GM21825 (cell line): ENCODE data around the gene DAZAP1.
"Not testable (repeated sequence)": the region's sequence is repeated elsewhere in the genome, so short reads cannot be mapped to it uniquely, and the experiment has no call there.

ENCODE experiments used
- ATAC-seq: cut with Tn5 transposase; IDR thresholded peaks from one replicate; pipeline ENCODE4 v1.9.1; 2021; ENCODE audit warnings: mild to moderate bottlenecking, moderate library complexity; ENCODE audit not compliant: unreplicated experiment

The DAZAP1 gene

DNA sequence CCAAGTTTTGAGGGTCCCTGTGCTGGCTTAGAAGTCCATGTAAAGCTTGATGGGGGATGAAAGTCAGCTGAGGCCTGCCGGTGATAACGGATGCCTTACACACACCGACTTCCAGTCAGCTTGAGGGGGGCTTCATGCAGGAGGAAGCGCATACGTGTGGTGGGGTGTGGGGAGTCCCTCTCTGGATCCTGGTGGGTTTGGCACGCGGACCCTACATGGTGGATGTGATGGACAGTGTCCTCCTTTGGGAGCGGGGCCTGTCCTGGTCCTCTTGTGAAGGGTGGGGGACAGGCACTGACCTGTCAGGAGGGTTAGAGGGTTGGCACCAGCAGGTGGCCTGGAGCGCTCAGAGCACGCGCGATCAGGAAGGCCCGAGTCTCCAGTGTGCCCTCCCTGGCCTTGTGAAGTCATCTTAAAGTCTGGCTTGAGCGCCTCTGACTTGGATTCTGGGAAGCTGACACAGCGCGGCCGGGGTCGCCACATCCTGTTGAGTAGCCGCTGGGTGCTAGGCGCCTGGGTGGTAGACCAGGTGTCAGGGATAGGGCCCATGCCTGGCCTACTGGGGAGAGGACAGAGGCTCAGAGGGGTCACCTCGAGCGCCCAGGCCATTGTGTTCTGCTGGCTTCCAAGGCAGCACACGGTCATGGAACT, 2.9 kb downstream of the DAZAP1 start:
- no peak for ATAC-seq

DNA sequence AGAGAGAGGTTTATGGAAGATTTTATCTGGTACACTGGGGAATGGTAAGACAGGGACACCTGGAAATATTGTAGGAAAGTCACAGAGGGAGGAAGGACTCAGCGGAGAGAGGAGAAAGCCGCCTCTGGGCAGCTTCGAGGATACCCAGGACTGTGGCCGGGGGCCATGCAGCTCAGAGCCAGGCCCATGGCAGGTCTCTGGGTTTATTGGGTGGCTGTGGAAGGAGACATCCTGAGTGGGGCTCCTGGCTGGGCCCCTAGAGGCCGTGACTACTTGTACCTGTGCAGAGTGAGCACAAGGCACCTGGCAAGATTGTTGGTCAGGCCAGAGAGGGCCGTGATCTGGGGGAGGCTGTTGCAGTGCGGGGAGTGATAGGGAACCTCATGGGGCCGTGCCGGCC, 3.4 kb downstream of the DAZAP1 start:
- no peak for ATAC-seq

DNA sequence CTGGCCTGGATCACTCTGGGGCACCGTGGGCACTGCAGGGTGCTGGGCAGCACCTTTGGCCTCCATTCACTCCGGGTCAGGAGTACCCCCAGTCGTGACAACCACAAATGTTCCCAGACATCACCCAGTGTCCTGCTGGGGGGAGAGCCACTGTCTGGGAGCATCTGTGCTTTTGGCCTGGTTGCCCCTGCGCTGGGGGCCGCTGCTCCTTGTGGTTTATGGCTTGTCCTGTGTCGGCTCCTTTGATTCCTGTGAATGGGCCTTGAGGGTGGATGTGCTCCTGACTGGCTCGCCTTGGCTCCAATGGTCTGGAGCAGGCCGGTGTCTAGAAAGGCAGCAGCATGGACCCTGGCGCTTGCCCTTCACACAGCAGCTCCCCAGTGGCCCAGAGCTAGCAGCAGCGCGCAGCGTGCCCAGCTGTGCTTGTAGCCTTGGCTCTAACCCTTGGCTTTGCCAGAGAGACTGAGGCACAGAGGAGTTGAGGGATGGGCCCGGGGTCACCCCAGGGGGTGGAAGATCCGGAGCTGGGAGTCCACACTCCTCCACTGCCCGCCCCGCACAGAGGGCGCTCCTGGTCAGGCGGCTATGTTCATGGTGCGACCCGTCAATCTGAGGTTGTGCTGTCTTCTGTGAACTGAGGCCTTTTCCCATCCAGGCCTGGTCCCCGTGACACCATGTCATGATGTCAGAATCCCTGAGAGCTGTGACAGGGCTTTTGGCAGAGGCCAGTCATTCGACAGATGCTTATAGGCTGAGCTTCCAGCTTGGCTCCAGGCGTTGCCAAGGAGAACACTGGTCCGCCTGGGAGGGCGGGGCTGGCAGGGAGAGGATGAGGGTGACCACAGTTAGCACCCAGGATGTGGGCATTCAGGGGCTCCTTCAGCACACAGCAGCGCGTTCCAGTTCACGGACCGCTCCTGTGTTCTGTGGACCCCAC, 4.1 kb downstream of the DAZAP1 start:
- no peak for ATAC-seq

DNA sequence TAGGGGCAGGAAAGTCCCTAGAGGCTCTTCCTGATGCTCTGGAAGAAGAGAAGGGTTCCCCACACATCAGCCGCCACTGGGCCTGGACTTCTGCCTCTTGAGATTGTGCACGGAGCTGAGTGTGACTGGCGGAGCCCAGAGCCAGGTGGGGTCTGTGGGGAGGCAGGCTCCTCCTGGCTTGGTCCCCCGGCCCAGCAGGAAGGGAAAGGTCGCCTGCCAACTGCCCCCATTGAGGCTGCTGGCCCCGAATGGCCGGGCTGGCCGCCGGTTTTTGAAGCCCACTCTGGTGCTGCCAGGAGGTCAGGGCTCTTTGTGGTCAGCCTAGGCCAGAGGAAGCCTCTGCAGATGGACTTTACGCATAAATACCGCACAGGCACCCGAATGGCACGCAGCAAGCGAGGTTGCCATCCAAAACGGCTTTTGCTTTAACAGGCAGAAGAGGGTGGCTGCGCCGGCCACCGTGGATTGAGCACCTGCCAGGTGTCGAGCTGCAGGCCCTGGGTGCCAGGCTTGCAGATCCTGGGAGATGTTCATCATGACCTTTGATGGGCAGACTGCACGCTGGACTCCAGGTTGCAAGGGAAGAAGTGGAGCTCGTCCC, 5.0 kb downstream of the DAZAP1 start:
- ATAC-seq, result no peak

DNA sequence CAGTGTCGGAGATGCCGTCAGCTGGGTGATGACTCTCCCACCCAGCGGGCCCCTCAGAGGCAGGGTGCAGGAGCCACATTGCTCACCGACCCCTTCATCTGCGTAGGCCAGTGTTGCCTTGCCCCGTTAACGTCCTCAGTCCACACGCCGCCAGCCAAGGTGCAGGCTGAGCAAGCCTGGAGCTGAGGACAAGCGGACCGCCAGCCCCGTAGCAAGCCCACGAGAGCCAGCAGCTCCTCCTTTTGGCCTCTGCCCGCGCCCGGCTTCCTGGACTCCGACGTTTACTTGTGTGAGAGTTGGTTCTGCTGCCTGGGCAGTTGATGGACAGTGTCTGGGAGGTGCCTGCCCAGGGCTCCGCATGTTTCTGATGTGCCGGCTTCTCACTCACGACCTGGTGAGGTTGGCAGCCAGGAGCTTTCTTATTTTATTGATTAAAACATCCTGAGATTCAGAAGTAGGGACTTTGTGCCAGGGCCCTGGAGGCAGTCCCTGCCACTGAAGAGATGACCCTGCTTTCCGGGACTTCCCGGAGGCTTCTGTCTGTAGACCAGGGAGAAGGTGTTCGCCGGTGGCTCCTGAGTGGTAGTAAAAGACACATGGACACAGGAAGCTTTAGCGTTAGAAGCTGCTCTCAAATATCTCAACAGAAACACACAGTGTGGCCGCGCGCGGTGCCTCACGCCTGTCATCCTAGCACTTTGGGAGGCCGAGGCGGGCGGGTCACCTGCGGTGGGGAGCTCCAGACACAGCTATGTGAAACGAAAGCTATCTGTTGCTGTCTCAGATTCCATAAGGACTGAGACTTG, 5.8 kb downstream of the DAZAP1 start:
- no peak for ATAC-seq

DNA sequence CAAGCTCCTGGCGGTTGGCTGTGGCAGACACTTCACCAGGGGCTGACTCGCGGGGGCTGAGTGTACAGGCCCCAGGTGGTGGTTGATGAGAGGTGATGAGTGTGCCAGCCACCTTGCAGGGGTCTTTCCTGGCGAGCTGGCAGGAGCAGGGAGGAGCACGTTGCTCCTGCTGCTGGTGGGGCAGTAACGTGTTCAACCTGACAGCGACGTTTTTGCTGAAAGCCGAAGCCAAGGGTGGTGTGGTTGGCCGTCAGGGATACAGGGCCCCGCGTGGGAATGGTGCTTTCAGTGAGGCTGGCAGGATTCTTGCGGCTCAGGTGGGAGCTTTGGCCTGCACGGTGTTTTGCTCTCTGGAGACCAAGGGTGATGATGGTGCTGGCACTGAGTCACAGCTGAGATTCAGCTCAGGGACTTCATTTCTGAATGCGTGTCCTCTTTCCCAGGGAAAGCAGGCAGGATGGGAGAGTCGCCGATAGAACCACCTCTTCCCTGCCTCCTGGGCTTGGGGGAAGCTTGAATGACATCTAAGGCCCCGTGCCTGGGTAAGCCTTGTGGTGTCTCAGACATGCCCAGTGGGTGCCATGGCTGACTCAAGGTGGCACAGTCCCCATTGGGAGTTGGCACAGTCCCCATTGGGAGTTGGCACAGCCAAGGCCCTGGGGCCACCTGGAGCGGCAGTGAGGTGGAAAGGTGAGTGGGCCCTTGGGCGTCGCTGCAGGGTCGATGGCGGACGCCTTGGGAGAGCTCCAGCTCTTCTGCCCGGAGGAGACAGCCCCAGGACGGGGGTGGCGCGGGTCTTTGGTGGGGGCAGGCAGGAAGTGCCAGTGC, 8.8 kb downstream of the DAZAP1 start:
- no peak for ATAC-seq

DNA sequence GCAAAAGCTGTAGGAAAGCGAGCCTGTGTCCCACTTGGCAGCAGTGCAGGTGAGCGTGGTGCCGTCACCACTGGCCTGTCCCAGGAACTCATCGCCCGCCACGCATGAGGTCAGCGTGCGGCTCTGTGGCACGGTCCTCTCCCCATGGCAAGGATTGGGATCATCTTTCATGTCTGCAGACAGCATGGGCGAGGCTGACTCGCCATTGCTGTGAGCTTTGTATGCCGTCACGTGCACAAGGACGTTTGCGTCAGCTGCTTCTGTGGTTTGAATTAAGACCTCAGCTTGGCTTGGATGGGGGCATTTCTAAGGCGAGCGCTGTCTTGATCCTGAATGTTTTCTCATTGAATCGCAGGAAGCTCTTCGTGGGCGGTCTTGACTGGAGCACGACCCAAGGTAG, 9.8 kb downstream of the DAZAP1 start:
- ATAC-seq, result no peak

DNA sequence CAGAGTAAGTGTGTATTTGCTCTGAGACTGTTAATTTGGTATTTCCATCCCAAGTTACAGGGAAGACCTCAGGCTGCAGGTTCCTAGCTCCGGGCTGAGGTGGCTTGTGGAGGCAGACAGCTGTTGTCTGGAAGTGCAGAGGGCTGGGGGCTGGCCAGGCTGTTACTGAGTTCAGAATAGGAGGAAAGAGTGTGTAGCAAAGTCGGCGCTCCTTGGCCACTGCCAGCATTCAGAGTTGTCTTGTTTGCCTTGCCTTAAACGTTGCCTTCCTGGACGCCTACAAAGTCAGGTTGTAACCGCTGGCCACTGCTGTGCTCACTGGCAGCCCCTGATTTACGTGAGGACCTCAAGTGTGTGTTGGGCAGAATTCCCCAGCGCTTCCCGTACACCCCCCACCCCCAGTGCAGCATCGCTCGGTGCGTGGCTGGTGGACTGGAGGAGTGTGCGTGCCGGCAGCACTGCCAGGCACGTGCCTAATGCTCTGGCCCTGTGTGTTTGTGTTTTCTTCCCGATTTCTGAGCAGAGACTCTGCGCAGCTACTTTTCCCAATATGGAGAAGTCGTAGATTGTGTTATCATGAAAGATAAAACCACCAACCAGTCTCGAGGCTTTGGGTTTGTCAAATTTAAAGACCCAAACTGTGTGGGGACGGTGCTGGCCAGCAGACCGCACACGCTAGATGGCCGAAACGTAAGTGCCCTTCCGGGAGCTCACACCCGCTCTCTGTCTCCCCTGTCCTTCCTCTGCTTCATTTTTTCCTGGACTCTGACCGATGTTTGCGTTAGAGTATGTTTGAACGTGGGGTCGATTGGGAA, 10.5 kb downstream of the DAZAP1 start:
- no peak for ATAC-seq

DNA sequence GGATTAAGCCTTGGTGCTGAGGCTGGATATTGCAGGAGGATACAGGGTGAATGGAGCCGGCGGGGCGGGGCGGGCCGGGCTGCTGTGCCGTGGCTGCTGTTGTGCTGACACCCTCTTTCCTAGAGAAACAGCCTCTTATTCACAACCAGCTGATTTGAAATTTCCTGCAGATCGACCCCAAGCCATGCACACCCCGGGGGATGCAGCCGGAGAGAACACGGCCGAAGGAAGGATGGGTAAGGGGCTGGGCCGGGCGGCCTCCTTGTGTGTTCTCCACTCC, 11.1 kb downstream of the DAZAP1 start:
- no peak for ATAC-seq

DNA sequence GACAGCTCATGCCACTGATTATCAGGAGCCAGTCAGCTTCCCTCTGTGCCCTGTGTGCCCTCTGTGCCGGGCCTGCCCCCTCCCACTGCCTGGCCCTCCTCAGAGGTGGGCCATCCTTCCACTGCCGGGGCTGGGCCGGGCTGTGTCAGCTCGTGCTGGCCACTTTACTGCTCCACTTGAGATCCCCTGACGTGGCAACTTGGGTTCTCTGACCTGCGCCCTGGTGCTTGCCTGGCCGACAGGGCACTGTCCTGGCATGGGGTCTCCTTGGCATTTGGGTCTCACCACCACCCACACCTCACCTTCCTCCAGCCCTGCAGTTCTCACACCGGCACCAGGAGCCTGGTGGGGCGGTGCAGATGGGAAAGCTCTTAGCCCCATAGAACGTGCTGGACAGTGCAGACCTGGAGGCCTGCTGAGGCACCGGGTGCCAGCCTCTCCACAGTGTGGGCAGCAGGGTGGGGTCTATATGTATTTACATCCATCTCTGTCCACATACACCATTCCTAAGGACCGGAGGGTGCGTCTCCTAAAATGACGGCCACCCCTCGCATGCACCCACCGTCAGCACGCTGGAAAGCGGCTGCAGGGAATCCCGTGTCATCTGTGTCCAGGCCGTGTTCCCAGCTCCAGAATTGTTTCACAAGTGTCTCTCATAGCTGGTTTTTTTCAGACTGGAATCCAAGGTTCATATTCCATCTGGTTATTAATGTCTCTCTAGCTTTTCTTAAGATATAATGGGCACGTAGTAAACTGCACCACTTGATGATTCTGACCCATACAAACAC, 11.8 kb downstream of the DAZAP1 start:
- ATAC-seq, result no peak

DNA sequence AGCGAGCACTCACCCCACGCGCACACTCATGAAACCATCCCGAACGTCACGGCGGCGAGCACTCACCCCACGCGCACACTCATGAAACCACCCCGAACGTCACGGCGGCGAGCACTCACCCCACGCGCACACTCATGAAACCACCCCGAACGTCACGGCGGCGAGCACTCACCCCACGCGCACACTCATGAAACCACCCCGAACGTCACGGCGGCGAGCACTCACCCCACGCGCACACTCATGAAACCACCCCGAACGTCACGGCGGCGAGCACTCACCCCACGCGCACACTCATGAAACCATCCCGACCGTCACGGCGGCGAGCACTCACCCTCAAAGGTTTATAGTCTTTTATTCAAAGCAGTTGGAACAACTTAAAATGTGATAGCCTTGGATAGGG, 12.7 kb downstream of the DAZAP1 start:
- not testable (repeated sequence) for ATAC-seq

DNA sequence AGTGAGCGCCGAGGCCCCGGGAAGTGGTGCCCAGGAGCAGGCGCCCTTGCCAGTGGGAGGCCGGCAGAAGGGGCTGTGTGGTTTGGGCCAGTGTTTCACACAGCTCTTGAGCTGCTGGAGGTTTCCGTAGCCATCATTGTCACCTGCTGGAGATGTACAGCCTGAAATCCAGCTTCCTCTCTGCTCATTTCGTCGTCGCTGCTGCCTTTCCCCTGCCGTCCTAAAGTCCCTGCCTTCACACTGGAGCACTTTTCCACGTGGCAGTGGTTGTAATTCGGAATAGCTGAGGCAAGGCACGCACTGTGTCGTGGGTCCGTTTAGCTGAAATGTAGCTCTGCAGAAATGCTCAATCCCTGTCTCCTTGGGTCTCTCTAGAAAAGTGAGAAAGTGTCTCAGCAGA, 13.2 kb downstream of the DAZAP1 start:
- no peak for ATAC-seq

DNA sequence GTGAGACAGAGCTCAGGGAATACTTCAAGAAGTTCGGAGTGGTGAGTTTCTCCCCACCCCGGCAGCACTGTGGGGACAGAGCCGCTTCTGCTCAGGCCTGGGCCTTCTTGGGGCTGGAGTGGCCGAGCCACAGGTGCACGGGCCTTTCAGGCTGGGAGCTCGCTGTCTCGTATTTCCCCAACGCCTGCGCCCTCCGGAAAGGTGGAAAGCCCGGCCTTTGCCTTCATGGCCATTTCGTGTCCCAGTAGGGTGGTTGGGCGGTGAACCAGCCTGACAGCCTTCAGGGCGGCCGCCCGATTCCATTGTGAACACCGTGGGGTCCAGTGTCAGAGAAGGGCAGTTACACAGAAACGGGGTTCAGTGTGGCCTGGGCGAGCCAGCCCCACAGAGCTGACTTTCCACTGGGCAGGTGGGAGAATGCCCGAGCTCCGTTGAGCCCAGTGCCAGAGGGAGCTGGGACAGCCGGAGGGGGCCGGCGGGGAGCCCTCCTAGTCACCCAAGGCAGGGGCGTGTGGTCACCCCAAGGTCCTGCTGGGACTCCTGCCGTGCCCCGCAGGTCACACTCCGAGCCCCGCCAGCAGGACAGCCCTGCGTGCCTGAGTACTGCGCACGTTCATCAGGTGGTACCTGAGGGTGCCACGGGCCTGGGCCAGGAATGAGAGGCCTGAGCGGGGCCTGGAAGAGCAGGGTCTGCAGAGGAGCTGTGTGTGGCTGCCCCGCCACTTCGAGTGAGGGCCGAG, 14.0 kb downstream of the DAZAP1 start:
- no peak for ATAC-seq

DNA sequence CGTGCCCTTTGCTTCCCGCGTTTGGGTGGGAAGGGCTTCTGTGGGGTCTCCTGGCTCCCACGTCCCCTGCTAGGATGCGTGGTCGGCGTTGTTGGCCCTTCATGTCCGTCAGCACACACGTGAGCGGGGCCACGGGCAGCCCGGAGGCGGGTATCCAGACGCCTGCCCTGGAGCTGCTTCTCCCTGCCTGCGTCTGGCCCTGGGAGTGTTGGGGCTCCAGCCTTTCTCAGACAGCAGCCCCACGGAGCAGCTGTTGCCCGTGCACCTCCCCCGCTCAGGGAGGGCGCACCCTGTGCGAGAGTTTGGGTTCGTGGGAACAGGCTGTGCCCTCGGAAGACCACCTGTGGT, 14.5 kb downstream of the DAZAP1 start:
- ATAC-seq, result no peak

DNA sequence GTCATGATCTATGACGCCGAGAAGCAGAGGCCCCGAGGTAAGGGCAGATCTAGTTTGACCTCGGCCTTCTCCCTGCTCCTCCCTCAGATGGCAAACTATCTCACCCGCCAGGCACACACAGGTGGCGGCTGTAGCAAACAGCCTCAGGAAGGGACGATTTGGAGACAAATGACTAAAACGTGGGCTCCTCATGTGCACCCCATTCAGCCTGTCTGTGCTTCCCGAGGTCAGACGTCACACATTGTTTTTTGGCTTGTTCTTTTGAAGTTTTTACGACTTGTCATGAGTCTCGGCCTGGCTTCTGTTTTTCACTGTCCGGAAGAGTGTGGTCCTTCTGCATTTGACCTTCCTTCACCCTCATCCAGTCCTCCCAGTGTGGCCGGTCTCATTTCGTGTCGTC, 15.0 kb downstream of the DAZAP1 start:
- ATAC-seq, result no peak

DNA sequence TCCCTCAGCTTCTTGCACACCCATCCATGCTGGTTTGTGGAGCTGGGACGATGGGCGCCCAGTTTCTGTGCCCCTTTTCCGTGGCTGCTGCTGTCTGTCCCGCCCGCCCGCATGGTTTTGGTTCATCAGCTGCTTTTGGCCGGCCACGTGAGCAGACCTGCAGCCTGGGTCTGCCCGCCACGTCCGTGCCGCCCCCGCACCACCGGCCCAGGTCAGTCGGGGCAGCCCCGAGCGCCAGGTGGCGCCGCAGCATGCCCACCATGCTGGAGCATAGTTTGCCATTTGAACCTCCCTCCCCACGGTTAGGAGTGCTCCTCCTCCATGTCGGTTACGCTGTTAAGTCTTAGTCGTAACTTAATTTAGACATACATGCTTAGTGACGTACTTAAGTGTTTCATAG, 15.6 kb downstream of the DAZAP1 start:
- ATAC-seq, result no peak

DNA sequence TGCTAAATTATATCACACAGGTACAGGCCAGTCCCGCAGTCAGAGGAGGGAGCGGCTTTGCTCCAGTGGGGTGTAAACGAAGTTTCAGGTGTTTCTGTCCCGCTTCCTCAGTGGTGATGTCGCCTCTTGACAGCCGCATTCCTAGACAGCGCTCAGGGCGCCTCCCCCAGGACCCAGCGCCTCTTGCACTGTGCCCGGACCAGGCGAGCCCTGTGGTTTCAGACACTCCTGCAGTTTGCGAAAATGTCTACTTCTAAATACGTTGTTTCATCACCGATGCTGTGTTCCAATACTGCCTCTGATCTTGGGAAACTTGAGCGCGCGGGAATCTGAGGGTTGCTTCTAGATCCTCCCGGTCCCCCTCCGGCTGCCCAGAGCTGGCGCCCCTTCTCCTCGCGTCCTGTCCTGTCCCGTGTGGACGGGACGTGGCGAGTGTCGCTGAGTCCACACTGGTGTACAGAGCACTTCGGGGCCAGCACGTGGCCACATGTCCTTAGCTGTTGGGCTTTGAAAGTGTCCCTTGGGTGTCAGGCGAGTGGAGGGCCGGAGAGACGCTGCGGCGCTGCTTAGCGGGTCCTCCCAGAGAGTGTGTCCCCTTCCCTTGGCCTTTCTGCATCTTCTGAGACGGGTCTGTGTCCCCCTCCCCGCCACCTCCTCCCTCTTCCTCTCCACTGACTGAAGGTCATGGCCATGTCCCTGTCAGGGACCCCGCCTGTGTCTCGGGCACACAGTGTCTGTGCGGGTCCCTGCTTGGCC, 16.2 kb downstream of the DAZAP1 start:
- ATAC-seq, result no peak
